Measurements from ENCODE around the gene CCDC71L. TPM values are rescaled to one million over a fixed set of nuclear protein-coding genes. Genes with fewer than 3 reads are reported as not detected.

CCDC71L gene
- total and polyA plus RNA-seq, 2 donors (not counting 1 experiment from before 2014, with no cell fraction given): 20.3 to 39.1 TPM

DNA sequence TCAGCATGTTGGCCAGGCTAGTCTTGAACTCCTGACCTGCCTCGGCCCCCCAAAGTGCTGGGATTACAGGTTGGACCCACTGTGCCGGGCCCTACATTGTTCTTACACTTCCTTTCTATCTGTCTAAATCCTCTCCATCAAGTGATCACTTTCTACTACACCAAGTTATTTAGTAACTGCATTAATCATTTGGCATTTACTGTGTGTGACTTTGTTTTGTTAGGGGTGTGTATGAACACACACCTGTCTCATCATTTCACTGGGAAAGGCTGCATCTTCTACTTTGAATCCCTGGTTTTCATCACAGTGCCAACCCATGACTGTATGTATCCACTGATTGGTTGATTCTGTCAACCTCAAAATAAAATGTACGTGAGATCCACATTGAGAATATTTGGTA, 23.0 kb upstream of the CCDC71L start:
- Histone ChIP-seq H3K9ac (ENCODE audit: insufficient read depth, low read length) (no peak overlapping the region), H3K9me3 (ENCODE audit: control insufficient read depth, insufficient read depth, low read depth, low read length) (no peaks in the 10 kb centered on the region), H3K4me2 (ENCODE audit: extremely low read depth, insufficient read depth, low read length) (no peak overlapping the region), H4K20me1 (ENCODE audit: control insufficient read depth, extremely low read depth, insufficient read depth, low read length) (no peaks in the 10 kb centered on the region), H3K27ac (ENCODE audit: insufficient read depth, low read length) (no peak overlapping the region), H3K27me3 (ENCODE audit: control insufficient read depth, insufficient read depth, low read length) (no peaks in the 10 kb centered on the region), H2AFZ (ENCODE audit: low read length) (no peak overlapping the region), H3K4me3 (replicated peaks in 1 of 4; ENCODE audit: control extremely low read depth in 1 of 4, insufficient read depth in 1 of 4, low read depth in 3 of 4, low read length in 4 of 4) (no peak overlapping the region), H3K4me1 (ENCODE audit: control insufficient read depth, extremely low read depth, insufficient read depth, low read length) (no peaks in the 10 kb centered on the region), H3K79me2 (ENCODE audit: control insufficient read depth, insufficient read depth, low read length) (no peaks in the 10 kb centered on the region), H3K36me3 (ENCODE audit: control insufficient read depth, insufficient read depth, low read length) (no peaks in the 10 kb centered on the region)
- DNase-seq (ENCODE audit: low read depth in 2 of 2): no peak
- no peak for TF ChIP-seq EZH2 (IDR thresholded peaks at IDR 0.05; ENCODE audit: low read length, missing control alignments)
- TF ChIP-seq, protein P1, sequence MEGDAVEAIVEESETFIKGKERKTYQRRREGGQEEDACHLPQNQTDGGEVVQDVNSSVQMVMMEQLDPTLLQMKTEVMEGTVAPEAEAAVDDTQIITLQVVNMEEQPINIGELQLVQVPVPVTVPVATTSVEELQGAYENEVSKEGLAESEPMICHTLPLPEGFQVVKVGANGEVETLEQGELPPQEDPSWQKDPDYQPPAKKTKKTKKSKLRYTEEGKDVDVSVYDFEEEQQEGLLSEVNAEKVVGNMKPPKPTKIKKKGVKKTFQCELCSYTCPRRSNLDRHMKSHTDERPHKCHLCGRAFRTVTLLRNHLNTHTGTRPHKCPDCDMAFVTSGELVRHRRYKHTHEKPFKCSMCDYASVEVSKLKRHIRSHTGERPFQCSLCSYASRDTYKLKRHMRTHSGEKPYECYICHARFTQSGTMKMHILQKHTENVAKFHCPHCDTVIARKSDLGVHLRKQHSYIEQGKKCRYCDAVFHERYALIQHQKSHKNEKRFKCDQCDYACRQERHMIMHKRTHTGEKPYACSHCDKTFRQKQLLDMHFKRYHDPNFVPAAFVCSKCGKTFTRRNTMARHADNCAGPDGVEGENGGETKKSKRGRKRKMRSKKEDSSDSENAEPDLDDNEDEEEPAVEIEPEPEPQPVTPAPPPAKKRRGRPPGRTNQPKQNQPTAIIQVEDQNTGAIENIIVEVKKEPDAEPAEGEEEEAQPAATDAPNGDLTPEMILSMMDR (conservative IDR thresholded peaks at IDR 0.05 in 1 of 2, IDR thresholded peaks at IDR 0.05 in 1 of 2; ENCODE audit: low read depth in 1 of 2, low read length in 2 of 2): no peak

DNA sequence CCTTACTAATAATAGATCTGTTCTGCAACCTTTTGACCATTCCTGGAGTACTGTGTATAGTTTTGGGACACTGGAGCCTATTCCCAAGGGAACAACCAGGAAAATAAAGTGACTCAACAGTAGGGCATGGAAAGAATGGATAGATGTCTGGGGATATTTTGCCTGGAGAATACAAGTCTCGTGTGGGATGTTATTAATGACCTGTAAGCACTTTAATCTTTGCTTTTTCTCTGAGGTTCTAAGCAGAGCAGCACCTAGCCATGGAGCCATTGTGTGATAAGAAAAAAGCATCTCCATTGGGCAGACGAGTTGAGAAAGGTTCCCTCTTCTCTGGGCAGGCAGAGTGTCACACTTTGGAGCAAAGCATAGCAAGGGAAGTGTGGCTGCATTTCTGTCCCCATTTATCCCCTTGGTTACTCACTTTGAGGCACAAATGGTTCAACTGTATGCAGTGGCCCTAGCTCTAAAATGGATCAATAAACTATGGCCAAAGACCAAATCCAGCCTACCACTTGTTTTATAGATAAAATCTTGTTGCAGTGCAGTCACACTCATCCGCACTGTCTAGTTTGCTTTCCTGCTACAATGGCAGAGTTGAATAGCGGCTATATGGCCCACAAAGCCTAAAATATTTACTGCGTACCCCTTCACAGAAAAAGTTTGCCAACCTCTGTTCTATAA, 21.0 kb upstream of the CCDC71L start:
- H3K36me3 ChIP-seq (ENCODE audit: control insufficient read depth, insufficient read depth, low read length): no peaks in the 10 kb centered on the region
- no peaks in the 10 kb centered on the region for H3K9me3 ChIP-seq (ENCODE audit: control insufficient read depth, insufficient read depth, low read depth, low read length)
- H3K27ac ChIP-seq (ENCODE audit: insufficient read depth, low read length): no peak overlapping the region
- DNase-seq (ENCODE audit: low read depth in 2 of 2): peak; percentile 31 to 83
- H4K20me1 ChIP-seq (ENCODE audit: control insufficient read depth, extremely low read depth, insufficient read depth, low read length): no peaks in the 10 kb centered on the region
- TF ChIP-seq EZH2 (IDR thresholded peaks at IDR 0.05; ENCODE audit: low read length, missing control alignments): no peak
- TF ChIP-seq, protein P1 (conservative IDR thresholded peaks at IDR 0.05 in 1 of 2, IDR thresholded peaks at IDR 0.05 in 1 of 2; ENCODE audit: low read depth in 1 of 2, low read length in 2 of 2): no peak
- no peak overlapping the region for H3K4me2 ChIP-seq (ENCODE audit: extremely low read depth, insufficient read depth, low read length)
- no peak overlapping the region for H3K9ac ChIP-seq (ENCODE audit: insufficient read depth, low read length)
- H3K27me3 ChIP-seq (ENCODE audit: control insufficient read depth, insufficient read depth, low read length): no peaks in the 10 kb centered on the region
- no peaks in the 10 kb centered on the region for H3K79me2 ChIP-seq (ENCODE audit: control insufficient read depth, insufficient read depth, low read length)
- H3K4me1 ChIP-seq (ENCODE audit: control insufficient read depth, extremely low read depth, insufficient read depth, low read length): no peaks in the 10 kb centered on the region
- no peak overlapping the region for H3K4me3 ChIP-seq (replicated peaks in 1 of 4; ENCODE audit: control extremely low read depth in 1 of 4, insufficient read depth in 1 of 4, low read depth in 3 of 4, low read length in 4 of 4)
- no peak overlapping the region for H2AFZ ChIP-seq (ENCODE audit: low read length)

DNA sequence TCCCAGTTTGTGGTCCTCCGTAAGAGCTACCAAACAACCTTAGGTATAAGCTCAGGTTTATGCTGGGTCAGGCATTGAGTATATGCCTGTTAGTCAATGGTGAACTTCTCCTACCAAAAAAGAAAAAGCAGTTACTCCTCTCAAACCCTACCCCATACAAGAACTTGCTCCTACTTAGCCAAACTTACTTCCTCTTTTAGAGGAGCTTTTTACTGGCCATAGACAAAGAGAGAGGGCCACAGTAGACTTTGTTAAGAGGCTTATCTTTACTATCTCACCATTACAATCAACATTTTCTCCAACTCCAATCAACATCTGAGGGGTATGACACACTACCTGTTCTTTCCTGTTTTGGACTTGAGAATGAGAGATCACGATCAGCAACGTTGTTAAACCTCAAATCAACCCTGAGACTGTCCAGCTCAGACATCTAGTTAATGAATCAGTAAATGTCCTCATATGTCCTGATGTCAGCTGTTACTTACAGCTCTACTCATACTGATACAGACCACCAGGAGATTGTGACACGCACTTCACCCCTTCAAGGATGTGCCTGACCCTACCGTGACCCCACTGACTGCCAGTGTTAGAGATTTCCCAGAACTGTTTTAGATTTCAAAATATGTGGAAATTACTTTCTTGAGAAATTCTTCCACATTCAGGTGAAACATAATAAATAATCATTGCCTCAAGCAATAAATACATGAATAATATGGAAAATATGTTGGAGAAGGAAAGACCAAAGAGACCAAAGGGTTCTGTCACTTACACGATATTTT, 18.4 kb upstream of the CCDC71L start:
- H3K9ac ChIP-seq (ENCODE audit: insufficient read depth, low read length): no peak overlapping the region
- H3K4me1 ChIP-seq (ENCODE audit: control insufficient read depth, extremely low read depth, insufficient read depth, low read length): no peaks in the 10 kb centered on the region
- H3K36me3 ChIP-seq (ENCODE audit: control insufficient read depth, insufficient read depth, low read length): no peaks in the 10 kb centered on the region
- H3K4me3 ChIP-seq (replicated peaks in 1 of 4; ENCODE audit: control extremely low read depth in 1 of 4, insufficient read depth in 1 of 4, low read depth in 3 of 4, low read length in 4 of 4): no peak overlapping the region
- DNase-seq (ENCODE audit: low read depth in 2 of 2): peak; percentile 14 to 63
- no peaks in the 10 kb centered on the region for H3K9me3 ChIP-seq (ENCODE audit: control insufficient read depth, insufficient read depth, low read depth, low read length)
- peak overlapping the region; percentile 11 for H2AFZ ChIP-seq (ENCODE audit: low read length)
- no peaks in the 10 kb centered on the region for H3K79me2 ChIP-seq (ENCODE audit: control insufficient read depth, insufficient read depth, low read length)
- H3K27me3 ChIP-seq (ENCODE audit: control insufficient read depth, insufficient read depth, low read length): no peaks in the 10 kb centered on the region
- TF ChIP-seq, protein P1 (conservative IDR thresholded peaks at IDR 0.05 in 1 of 2, IDR thresholded peaks at IDR 0.05 in 1 of 2; ENCODE audit: low read depth in 1 of 2, low read length in 2 of 2): no peak
- TF ChIP-seq EZH2 (IDR thresholded peaks at IDR 0.05; ENCODE audit: low read length, missing control alignments): no peak
- no peak overlapping the region for H3K4me2 ChIP-seq (ENCODE audit: extremely low read depth, insufficient read depth, low read length)
- H3K27ac ChIP-seq (ENCODE audit: insufficient read depth, low read length): no peak overlapping the region
- no peaks in the 10 kb centered on the region for H4K20me1 ChIP-seq (ENCODE audit: control insufficient read depth, extremely low read depth, insufficient read depth, low read length)
